GM18907 (cell line): ENCODE data around the gene BORCS5.
"Not testable (repeated sequence)": the region's sequence is repeated elsewhere in the genome, so short reads cannot be mapped to it uniquely, and the experiment has no call there.

Experiments
- ATAC-seq: cut with Tn5 transposase; IDR thresholded peaks from one replicate; pipeline ENCODE4 v1.9.1; 2021; ENCODE audit warnings: mild to moderate bottlenecking, moderate library complexity; ENCODE audit not compliant: unreplicated experiment

The BORCS5 gene

GRCh38 chr12:12452326-12452902, 95.5 kb downstream of the BORCS5 start:
- no peak for ATAC-seq

GRCh38 chr12:12453635-12454034, 96.8 kb downstream of the BORCS5 start:
- ATAC-seq, result no peak

- no peak for ATAC-seq
Observed at GRCh38 chr12:12454315-12454714, 97.4 kb downstream of the BORCS5 start.

- ATAC-seq, result no peak
Observed at GRCh38 chr12:12456637-12457036, 99.8 kb downstream of the BORCS5 start.

GRCh38 chr12:12460935-12461922, 104.4 kb downstream of the BORCS5 start:
- ATAC-seq, result no peak

GRCh38 chr12:12461923-12462315, 105.0 kb downstream of the BORCS5 start:
- ATAC-seq, result no peak

GRCh38 chr12:12465522-12465921, 108.6 kb downstream of the BORCS5 start:
- ATAC-seq, result no peak

GRCh38 chr12:12466157-12466556, 109.3 kb downstream of the BORCS5 start:
- no peak for ATAC-seq

- no peak for ATAC-seq
Observed at GRCh38 chr12:12467264-12467663, 110.4 kb downstream of the BORCS5 start.

- no peak for ATAC-seq
Observed at GRCh38 chr12:12467688-12468261, 110.9 kb downstream of the BORCS5 start.

GRCh38 chr12:12468575-12468974, 111.7 kb downstream of the BORCS5 start:
- ATAC-seq, result no peak

- no peak for ATAC-seq
Observed at GRCh38 chr12:12469386-12469785, 112.5 kb downstream of the BORCS5 start.

GRCh38 chr12:12470751-12471306, 114.0 kb downstream of the BORCS5 start:
- ATAC-seq, result no peak

GRCh38 chr12:12471982-12472961, 115.4 kb downstream of the BORCS5 start:
- not testable (repeated sequence) for ATAC-seq

- no peak for ATAC-seq
Observed at GRCh38 chr12:12473223-12473622, 116.3 kb downstream of the BORCS5 start.

GRCh38 chr12:12474471-12474928, 117.6 kb downstream of the BORCS5 start:
- ATAC-seq, result peak; percentile 39

- peak; percentile 95 for ATAC-seq
Observed at GRCh38 chr12:12474931-12475795, 118.3 kb downstream of the BORCS5 start.

GRCh38 chr12:12476857-12477531, 120.1 kb downstream of the BORCS5 start:
- ATAC-seq, result no peak

- ATAC-seq, result no peak
Observed at GRCh38 chr12:12477532-12477890, 120.6 kb downstream of the BORCS5 start.
